RWPE1 (cell line): ENCODE data around the gene SPON1.

Source experiments
- CTCF ChIA-PET: fragments of 350-600 bp; sonication (Branson Sonifier 250); formaldehyde crosslinking; extraction: SDS; loops from one replicate; lab custom pipeline; 2021; lab: Yijun Ruan, JAX
- POLR2A ChIA-PET: fragments of 400-600 bp; formaldehyde crosslinking; extraction: SDS; loops from one replicate; lab custom pipeline; 2020; ENCODE audit warnings: antibody characterized with exemption; ENCODE audit not compliant: low non-redundant PET; lab: Yijun Ruan, JAX
- DNase-seq: peaks from one replicate; pipeline ENCODE4 v3.0.0; 2012; ENCODE audit warnings: low spot score
- H3K27ac ChIP-seq: fragments of 450-650 bp; 2 replicates; pipeline ENCODE4 v1.5.1; 2017
- TF ChIP-seq, protein P1 (sequence below): fragments of 450-650 bp; conservative IDR thresholded peaks from 2 replicates; pipeline ENCODE4 v1.5.1; 2017; ENCODE audit warnings: low read depth, mild to moderate bottlenecking

SPON1 gene

DNA sequence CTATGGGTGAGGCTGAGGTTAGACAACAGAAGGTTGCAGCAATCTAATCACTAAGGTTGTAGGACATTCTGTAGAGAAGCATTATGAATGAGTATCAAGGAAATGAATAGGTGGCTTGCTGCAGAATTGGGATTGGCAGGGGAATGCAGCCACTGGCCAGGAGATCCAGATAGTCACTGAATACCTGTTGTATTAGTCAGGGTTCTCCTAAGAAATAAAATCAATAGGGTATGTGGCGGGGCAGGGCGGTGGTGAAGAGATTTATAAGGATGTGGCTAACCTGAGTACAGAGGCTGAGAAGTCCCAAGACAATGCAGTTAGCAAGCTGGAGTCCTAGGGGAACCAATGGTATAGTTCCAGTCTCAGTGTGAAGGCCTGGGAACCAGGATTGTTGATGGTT, 163.0 kb downstream of the SPON1 start:
- DNase-seq, result peak; percentile 42
- ChIA-PET POLR2A (no interaction called here), CTCF (interaction anchor here (0.5 kb wide), 1 partner anchor 330 kb away, joined by 6 read pairs; no protein-coding TSS in a partner anchor)
- TF ChIP-seq, protein P1, sequence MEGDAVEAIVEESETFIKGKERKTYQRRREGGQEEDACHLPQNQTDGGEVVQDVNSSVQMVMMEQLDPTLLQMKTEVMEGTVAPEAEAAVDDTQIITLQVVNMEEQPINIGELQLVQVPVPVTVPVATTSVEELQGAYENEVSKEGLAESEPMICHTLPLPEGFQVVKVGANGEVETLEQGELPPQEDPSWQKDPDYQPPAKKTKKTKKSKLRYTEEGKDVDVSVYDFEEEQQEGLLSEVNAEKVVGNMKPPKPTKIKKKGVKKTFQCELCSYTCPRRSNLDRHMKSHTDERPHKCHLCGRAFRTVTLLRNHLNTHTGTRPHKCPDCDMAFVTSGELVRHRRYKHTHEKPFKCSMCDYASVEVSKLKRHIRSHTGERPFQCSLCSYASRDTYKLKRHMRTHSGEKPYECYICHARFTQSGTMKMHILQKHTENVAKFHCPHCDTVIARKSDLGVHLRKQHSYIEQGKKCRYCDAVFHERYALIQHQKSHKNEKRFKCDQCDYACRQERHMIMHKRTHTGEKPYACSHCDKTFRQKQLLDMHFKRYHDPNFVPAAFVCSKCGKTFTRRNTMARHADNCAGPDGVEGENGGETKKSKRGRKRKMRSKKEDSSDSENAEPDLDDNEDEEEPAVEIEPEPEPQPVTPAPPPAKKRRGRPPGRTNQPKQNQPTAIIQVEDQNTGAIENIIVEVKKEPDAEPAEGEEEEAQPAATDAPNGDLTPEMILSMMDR, result no peak
- H3K27ac ChIP-seq, result no peak overlapping the region

DNA sequence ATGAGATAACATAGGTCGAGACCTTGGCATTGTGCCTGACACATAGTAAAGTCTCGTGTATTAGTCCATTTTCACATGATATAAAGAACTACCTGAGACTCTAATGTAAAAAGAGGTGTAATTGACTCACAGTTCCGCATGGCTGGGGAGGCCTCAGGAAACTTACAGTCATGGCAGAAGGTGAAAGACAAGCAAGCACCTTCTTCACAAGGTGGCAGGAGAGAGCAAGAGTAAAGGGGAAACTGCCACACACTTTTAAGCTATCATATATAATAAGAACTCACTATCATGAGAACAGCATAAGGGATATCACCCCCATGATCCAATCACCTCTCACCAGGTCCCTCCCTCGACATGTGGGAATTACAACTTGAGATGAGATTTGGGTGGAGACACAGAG, 165.2 kb downstream of the SPON1 start:
- no peak for DNase-seq
- no peak overlapping the region for H3K27ac ChIP-seq
- CTCF ChIA-PET, result no interaction called here
- POLR2A ChIA-PET, result no interaction called here
- TF ChIP-seq, protein P1, result no peak

DNA sequence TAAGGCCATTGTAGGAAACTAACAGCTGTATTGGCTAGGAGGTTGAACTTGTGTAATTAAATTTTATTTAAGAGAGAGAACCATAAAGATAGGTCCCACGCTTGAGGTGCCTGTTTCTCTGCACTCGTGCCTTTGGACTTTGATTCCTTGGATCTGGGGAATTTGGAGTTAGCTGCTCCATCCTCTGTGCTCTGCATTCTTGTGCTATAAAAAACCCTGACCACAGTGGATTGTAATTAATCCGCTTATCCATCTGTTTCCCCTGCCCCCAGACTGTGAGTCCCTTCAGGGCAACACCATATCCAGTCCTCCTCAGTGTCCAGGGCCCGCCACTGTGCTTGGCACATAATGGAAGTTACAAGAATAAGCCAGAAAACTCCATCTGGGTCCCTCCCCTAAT, 169.8 kb downstream of the SPON1 start:
- TF ChIP-seq, protein P1, result no peak
- no peak for DNase-seq
- H3K27ac ChIP-seq, result no peak overlapping the region
- ChIA-PET CTCF (no interaction called here), POLR2A (no interaction called here)

DNA sequence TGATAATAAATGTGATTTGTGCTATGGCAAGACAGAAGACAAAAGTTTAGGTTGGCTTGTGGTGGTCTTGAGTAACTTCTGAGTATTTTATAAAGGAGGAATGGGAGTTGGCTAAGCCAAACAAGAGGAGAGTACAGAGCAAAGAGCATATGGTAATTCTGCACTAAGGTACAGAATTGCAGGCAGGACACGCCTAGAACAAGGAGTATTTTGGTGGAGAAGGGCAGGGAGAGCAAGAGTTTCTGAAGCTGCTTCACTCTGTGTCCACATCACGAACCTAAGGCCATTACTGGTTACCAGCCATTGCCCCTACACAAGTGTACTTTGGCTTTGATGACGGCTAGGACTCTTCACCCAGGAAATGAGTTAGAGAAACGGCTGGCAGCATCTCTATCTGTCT, 170.9 kb downstream of the SPON1 start:
- no peak overlapping the region for H3K27ac ChIP-seq
- ChIA-PET POLR2A (no interaction called here), CTCF (no interaction called here)
- TF ChIP-seq, protein P1, result no peak
- DNase-seq, result no peak

DNA sequence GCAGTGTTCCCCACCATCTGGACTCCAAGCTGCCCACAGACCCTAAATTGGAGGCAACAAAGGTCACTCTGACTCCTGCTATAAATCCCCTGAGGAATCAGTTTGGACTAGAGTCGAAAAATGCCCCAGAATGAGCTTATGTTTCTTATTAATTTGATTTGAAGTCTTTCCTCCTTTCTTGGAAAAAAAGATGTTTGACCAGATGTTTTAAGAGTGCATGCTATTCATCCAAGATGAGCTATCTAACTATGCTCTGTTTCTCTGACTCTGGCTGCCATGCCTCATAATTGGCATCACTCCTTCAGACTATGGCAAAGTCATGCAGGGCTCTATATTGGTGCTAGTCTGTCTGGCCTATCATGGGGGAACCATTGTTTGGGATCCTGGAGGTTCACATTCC, 174.0 kb downstream of the SPON1 start:
- H3K27ac ChIP-seq, result no peak overlapping the region
- TF ChIP-seq, protein P1, result no peak
- POLR2A ChIA-PET, result no interaction called here
- DNase-seq, result no peak
- CTCF ChIA-PET, result no interaction called here

DNA sequence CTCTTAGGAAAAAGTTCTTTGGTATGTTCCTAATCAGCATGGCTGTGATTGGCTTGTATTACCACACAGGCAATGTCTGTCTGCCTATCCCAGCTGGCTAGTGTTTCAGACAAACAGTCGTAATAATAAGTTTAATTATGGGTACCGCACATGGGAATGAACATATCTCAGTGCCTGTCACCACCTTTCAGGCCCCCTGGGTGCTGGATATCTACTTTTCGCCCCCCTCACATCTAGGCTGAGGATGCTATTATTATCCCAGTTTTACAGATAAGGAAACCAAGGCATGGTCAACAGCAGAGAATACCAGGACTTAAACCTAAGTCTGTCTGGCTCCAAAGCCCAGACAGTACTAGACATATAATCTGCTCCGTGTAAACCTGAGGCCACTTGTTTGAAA, 174.8 kb downstream of the SPON1 start:
- ChIA-PET CTCF (interaction anchor here (0.7 kb wide), 1 partner anchor 546 kb away, joined by 4 read pairs; no protein-coding TSS in a partner anchor), POLR2A (no interaction called here)
- TF ChIP-seq, protein P1, result no peak

DNA sequence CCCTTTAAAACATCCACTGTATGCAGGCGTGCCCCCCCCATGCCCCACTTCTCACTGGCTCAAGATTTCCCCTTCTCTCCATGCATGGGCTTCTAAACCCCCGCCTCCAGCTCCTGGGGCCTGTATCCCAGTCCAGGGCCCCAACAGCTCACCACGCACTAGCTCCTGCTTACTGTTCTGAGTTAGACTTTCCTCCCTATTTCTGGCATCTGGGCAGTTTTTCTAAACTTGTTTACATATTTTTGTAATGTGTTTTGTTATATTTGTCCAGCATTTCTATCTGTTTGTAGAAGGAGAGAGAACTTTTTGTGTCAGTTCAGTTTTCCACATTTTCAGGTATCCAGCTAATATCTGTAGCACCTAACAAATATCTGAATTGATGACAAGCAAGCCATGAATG, 178.5 kb downstream of the SPON1 start:
- no peak for DNase-seq
- ChIA-PET CTCF (no interaction called here), POLR2A (no interaction called here)
- TF ChIP-seq, protein P1, result no peak
- H3K27ac ChIP-seq, result no peak overlapping the region

More for the DNA sequence above, 174.8 kb downstream of the SPON1 start:
- no peak for DNase-seq
- H3K27ac ChIP-seq, result no peak overlapping the region
